HepG2 (cell line): Measurements from ENCODE around the gene MTSS2. TPM values are rescaled to one million over a fixed set of nuclear protein-coding genes. Genes with fewer than 3 reads are reported as not detected.

Source experiments
- E2F2 ChIP-seq: sonication (generic); formaldehyde crosslinking; IDR thresholded peaks from 2 replicates; pipeline ENCODE4 v1.4.0; 2020; ENCODE audit warnings: missing genetic modification reagents, borderline replicate concordance
- HNRNPK ChIP-seq: fragments of 200-400 bp; formaldehyde crosslinking; IDR thresholded peaks from 2 replicates; pipeline ENCODE4 v1.6.1; 2018; ENCODE audit warnings: low read length, low read depth, moderate library complexity, mild to moderate bottlenecking; ENCODE audit not compliant: poor library complexity, severe bottlenecking
- KDM4B ChIP-seq: sonication (generic); formaldehyde crosslinking; IDR thresholded peaks from 2 replicates; pipeline ENCODE4 v1.4.0; 2020; ENCODE audit warnings: missing genetic modification reagents
- KLF16 ChIP-seq, 2 experiments: sonication (generic) in 1 of 2; formaldehyde crosslinking in 1 of 2; IDR thresholded peaks; 2 replicates each; pipeline versions ENCODE4 v1.6.1 to v1.8.0; 2016 to 2023; ENCODE audit warnings: missing genetic modification reagents in 2 of 2, missing compliant biosample characterization in 1 of 2
- MAFG ChIP-seq: sonication (generic); formaldehyde crosslinking; IDR thresholded peaks from 2 replicates; pipeline ENCODE4 v1.5.1; 2020; ENCODE audit warnings: mild to moderate bottlenecking, missing genetic modification reagents
- MEF2D ChIP-seq: sonication (generic); formaldehyde crosslinking; IDR thresholded peaks from 2 replicates; pipeline ENCODE4 v1.5.1; 2020; ENCODE audit warnings: mild to moderate bottlenecking, missing genetic modification reagents
- MYPOP ChIP-seq: sonication (generic); formaldehyde crosslinking; IDR thresholded peaks from 2 replicates; pipeline ENCODE4 v1.8.1; 2023; ENCODE audit warnings: mild to moderate bottlenecking, moderate library complexity, missing genetic modification reagents
- STAG1 ChIP-seq: sonication (generic); formaldehyde crosslinking; IDR thresholded peaks from 2 replicates; pipeline ENCODE4 v1.4.0; 2020; ENCODE audit warnings: missing genetic modification reagents
- ZBTB39 ChIP-seq: sonication (generic); formaldehyde crosslinking; IDR thresholded peaks from 2 replicates; pipeline ENCODE4 v1.5.0; 2020; ENCODE audit warnings: missing genetic modification reagents
- ZFYVE20 ChIP-seq: sonication (generic); formaldehyde crosslinking; IDR thresholded peaks from 2 replicates; pipeline ENCODE4 v1.8.0; 2023; ENCODE audit warnings: low read depth, mild to moderate bottlenecking, moderate library complexity, missing genetic modification reagents, borderline replicate concordance
- ZMYM2 ChIP-seq: sonication (generic); formaldehyde crosslinking; IDR thresholded peaks from 2 replicates; pipeline ENCODE4 v1.8.0; 2022; ENCODE audit warnings: mild to moderate bottlenecking, missing genetic modification reagents
- ZNF512B ChIP-seq: sonication (generic); formaldehyde crosslinking; IDR thresholded peaks from 2 replicates; pipeline ENCODE4 v1.5.1; 2020; ENCODE audit warnings: missing genetic modification reagents, mild to moderate bottlenecking, borderline replicate concordance
- ZNF546 ChIP-seq: sonication (generic); formaldehyde crosslinking; conservative IDR thresholded peaks from 2 replicates; pipeline ENCODE4 v1.8.1; 2023; ENCODE audit warnings: mild to moderate bottlenecking, missing genetic modification reagents
- ZNF788 ChIP-seq: sonication (generic); formaldehyde crosslinking; IDR thresholded peaks from 2 replicates; pipeline ENCODE4 v1.5.0; 2020; ENCODE audit warnings: mild to moderate bottlenecking, missing genetic modification reagents, borderline replicate concordance
- ZNF83 ChIP-seq: sonication (generic); formaldehyde crosslinking; IDR thresholded peaks from 2 replicates; pipeline ENCODE4 v1.4.0; 2020; ENCODE audit warnings: missing genetic modification reagents, mild to moderate bottlenecking, borderline replicate concordance
- polyA plus RNA-seq, 8 experiments: library from polyadenylated mRNA; depleted of rRNA in 3 of 8; stranded (reverse) in 7 of 8; unstranded in 1 of 8; fragments of >200 nt; fragmentation: Illumina TruSeq in 4 of 8; extraction: Trizol in 4 of 8; gene quantifications; 2 replicates each; pipeline versions ENCODE4 v1.2.1 to v1.2.3, GENCODE V29; 2011 to 2016; ENCODE audit warnings: low read depth in 4 of 8, missing spikeins in 1 of 8, mixed read lengths in 1 of 8; ENCODE audit not compliant: insufficient read depth in 1 of 8
- total RNA-seq, 5 experiments: library from RNA; depleted of rRNA; stranded (reverse); fragments of >200 nt; fragmentation: Illumina TruSeq; extraction: Trizol; gene quantifications; 2 replicates each; pipeline ENCODE4 v1.2.3, GENCODE V29; 2016; ENCODE audit warnings: low read depth in 1 of 5
- TF ChIP-seq, protein P1 (sequence below): sonication (generic); formaldehyde crosslinking; IDR thresholded peaks from 2 replicates; pipeline ENCODE4 v1.4.0; 2020; ENCODE audit warnings: missing genetic modification reagents

MTSS2 gene
- total and polyA plus RNA-seq, 2 of the 13 experiments (the other 11 are each of a cell fraction or from before 2014, with no cell fraction given): 132 to 242 TPM

DNA sequence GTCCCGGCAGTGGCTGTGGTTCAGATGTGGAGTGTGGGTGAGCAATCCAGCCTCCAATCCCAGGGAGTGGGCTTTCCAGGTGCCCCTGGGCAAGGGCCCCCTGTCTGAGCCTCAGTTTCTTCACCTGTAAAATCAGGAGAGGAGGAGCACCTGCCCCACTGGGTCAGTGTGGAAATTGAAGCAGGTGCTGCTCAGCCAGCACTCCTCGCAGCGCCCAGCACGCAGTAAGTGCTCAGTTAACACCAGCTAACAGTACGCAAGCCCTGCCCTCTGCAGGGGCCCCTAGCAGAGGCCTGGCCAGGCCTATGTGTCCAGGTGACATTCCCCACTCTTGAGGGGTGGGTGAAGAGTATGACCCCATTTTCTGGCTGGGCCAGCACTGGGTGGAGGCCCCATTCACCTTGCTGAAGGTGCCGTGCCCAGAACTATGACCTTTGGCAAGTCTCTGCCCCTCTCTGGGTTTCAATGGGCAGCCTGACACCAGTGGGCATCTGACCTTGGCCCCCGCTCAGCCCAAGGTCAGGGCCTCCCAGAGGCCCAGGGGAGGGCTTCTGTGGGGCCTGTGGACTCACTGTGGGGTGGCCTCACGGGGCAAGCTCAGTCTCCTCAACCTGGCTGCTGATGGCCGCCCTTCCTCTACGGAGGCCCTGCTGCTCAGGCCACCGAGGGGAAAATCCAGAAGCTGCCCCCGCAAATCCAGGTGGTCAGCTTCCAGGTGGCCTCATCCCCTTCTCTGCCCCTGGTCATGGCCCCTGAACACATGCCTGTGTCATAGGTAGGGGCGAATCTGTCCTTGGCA, 2.5 kb downstream of the MTSS2 start (continued):
- TF ChIP-seq ZNF512B: no peak
- TF ChIP-seq ZNF546 (CRISPR knock-in tag): no peak; the same call in 1 of the 2 replicates
- TF ChIP-seq ZNF788: peak; percentile 78; the same call in 1 of the 2 replicates
- TF ChIP-seq ZBTB39: no peak
- TF ChIP-seq MEF2D (CRISPR knock-in tag): peak; percentile 45
- no peak for TF ChIP-seq KLF16 (CRISPR knock-in tag; IDR thresholded peaks at IDR 0.05)
- peak; percentile 83; the same call in 1 of the 2 replicates for TF ChIP-seq MYPOP
- no peak for TF ChIP-seq KDM4B (CRISPR knock-in tag)
- TF ChIP-seq ZMYM2 (CRISPR knock-in tag): peak; percentile 78
- TF ChIP-seq ZFYVE20 (CRISPR knock-in tag): no peak
- TF ChIP-seq STAG1 (CRISPR knock-in tag): no peak
- no peak for TF ChIP-seq MAFG
- TF ChIP-seq, protein P1, sequence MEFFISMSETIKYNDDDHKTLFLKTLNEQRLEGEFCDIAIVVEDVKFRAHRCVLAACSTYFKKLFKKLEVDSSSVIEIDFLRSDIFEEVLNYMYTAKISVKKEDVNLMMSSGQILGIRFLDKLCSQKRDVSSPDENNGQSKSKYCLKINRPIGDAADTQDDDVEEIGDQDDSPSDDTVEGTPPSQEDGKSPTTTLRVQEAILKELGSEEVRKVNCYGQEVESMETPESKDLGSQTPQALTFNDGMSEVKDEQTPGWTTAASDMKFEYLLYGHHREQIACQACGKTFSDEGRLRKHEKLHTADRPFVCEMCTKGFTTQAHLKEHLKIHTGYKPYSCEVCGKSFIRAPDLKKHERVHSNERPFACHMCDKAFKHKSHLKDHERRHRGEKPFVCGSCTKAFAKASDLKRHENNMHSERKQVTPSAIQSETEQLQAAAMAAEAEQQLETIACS (CRISPR knock-in tag): 0 out of 2 replicates have a peak, but pooled peaks have one; percentile 26
- TF ChIP-seq E2F2: no peak; the same call in 1 of the 2 replicates
- TF ChIP-seq HNRNPK: no peak
- no peak for TF ChIP-seq ZNF83 (CRISPR knock-in tag)
